GM18499 (cell line): ENCODE measurements around the gene UGT1A4.
"Not testable (repeated sequence)": the region's sequence is repeated elsewhere in the genome, so short reads cannot be mapped to it uniquely, and the experiment has no call there.

Experiments
- ATAC-seq: cut with Tn5 transposase; IDR thresholded peaks from one replicate; pipeline ENCODE4 v1.9.1; 2021; ENCODE audit warnings: moderate number of reproducible peaks; ENCODE audit not compliant: insufficient read depth, unreplicated experiment

Gene UGT1A4

DNA sequence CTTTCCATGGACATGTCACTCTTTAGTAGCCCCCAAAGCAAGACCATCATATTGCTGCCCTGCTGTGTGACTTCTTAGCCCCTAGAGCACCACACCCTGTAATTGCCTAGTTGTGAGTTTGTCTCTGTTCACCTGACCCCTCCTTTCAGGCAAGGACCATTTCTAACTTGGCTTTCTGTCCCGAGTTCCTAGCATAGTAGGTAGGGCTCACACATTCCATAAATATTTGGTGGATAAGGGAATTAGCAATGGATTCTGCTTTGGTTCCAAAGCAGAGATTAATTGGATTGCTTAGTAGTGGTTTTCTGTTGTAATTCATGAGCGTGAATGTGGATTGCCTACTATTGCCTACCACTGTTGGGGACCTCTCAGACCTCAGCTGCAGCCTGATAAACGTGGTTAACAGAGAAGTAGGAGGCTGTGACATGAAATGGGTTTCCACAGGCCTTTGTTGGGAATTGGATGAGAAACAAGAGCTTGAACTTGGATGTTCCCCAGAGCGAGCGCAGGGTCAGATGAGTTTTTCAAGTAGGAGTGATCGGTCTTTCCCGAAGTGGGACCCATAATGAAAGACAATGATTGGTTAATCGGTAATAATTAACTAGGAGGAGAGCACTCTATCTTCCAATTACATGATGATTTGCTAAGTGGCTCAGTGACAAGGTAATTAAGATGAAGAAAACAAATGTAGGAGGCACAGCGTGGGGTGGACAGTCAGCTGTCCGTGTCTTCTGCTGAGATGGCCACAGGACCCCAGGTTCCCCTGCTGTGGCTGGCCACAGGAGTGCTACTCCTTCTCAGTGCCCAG lies 28.1 kb downstream of the UGT1A4 start:
- no peak for ATAC-seq

DNA sequence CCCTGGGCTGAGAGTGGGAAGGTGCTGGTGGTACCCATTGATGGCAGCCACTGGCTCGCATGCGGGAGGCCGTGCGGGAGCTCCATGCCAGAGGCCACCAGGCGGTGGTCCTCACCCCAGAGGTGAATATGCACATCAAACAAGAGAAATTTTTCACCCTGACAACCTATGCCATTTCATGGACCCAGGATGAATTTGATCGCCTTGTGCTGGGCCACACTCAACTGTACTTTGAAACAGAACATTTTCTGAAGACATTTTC lies 28.7 kb downstream of the UGT1A4 start:
- ATAC-seq, result no peak

DNA sequence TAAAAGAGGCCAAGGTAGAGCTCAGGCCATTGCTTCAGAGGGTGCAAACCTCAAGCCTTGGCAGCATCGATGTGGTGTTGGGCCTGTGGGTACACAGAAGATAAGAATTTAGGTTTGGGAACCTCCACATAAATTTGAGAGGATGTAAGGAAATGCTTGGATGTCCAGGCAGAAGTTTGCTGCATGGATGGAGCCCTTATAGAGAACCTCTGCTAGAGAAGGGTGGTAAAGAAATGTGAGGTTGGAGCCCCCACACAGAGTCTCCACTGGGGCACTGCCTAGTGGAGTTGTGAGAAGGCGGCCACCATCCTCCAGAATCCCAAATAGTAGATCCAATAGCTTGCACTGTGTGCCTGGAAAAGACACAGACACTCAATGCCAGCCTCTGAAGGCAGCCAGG lies 32.2 kb downstream of the UGT1A4 start:
- not testable (repeated sequence) for ATAC-seq

DNA sequence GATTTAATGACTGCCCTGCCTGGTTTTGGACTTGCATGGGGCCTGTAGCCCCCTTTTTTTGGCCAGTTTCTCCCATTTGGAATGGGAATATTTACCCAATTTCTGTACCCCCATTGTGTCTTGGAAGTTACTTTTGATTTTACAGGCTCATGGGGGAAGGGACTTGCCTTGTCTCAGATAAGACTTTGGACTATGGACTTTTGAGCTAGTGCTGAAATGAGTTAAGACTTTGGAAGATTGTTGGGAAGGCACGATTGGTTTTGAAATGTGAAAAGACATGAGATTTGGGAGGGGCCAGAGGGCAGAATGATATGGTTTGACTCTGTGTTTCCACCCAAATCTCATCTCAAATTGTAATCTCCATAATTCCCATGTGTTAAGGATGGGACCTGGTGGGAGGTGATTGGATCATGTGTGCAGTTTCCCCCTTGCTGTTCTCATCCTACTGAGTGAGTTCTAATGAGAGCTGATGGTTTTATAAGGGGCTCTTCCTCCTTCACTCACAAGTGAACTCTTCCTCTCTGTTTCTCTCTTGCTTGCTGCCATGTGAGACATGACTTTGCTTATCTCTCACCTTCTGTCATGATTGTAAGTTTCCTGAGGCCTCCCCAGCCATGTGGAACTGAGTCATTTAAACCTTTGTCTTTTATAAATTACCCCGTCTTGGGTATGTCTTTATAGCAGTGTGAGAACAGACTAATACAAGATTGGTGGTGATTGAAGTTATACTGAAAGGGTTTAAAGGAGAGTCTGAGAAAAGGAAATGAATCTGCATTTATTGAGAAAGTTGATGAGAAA lies 32.9 kb downstream of the UGT1A4 start:
- not testable (repeated sequence) for ATAC-seq

DNA sequence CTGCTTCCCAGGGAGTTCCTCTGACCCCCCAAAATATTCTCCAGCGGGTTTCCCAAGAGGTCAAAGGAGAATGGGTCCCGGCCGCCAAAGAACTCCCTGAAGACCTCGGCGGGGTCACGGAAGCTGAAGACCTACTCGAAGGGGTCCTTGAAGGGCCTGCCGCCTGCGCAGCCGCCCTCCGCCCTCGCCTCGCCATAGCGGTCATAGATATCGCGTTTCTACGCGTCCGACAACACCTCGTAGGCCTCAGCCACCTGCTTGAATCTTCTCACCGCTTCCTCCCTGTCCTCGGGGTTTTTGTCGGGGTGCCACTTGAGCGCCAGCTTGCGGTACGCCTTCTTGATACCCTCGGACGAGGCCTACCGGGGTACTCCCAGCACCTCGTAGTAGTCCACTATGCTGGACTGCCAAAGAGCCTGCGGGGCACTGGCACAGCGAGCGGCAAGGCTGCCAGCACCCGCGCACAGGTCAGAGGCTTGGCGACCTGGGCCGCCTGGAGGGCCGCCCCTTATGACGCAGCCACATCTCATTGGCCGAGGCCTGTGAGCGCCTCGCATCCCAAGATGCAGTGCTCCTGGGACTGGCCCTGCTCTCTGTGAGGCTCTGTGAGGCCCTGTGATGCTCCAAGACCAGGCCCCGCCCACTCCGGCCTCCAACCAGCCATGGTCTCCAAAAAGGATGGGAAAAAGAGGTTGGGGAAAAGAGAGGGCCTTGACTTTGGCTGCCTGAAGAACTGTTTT lies 36.5 kb downstream of the UGT1A4 start:
- ATAC-seq, result no peak

DNA sequence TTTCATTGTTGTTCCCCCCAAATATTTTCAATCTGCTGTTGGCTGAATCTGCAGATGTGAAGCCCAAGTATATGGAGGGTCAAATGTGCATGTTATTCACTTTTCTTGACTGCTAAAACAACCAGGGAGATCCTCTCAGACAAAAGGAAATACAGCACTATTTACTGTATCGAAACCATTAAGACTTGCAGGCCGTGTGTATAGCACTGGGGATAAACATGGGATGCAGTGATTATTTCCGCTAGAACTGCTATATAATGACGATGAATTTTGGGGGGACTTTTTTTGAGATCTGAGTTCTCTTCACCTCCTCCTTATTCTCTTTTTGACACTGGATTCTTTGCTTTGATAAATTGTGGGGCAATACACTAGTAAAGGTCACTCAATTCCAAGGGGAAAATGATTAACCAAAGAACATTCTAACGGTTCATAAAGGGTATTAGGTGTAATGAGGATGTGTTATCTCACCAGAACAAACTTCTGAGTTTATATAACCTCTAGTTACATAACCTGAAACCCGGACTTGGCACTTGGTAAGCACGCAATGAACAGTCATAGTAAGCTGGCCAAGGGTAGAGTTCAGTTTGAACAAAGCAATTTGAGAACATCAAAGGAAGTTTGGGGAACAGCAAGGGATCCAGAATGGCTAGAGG lies 38.0 kb downstream of the UGT1A4 start:
- no peak for ATAC-seq

DNA sequence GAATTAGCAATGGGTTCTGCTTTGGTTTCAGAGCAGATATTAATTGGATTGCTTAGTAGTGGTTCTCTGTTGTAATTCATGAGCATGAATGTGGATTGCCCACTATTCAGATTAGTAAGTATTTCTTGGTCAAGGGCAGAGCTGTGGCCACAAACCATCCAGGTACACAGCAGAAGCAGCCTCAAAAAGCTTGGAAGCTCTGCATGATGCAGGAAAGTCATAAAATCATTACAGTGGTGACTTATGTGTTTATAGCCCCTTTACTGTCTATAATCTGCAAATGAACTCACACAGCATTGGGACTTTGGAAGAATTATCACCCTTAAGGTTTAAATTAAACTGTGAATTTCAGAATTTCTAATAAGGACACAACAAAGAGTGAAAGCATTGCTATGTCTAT lies 39.6 kb downstream of the UGT1A4 start:
- ATAC-seq, result no peak

DNA sequence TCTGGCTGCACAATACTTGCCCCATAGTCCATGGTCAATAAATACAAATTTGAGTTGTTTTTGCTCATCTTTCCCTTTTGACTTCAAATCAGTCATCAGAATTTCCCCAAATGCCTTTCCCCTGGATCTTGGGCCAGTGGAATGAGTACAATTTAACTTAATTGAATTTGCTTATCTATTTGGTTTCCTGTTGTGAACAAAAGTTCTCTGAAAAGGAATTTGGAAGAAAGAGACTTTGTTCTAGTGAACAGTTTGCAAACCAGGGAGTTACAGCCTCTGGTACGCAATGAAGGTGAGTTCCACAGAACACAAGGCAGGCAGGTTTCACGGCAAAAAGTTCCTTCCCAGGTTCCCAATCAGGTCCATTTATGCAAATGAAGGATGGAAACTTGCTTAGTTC lies 40.3 kb downstream of the UGT1A4 start:
- ATAC-seq, result no peak

DNA sequence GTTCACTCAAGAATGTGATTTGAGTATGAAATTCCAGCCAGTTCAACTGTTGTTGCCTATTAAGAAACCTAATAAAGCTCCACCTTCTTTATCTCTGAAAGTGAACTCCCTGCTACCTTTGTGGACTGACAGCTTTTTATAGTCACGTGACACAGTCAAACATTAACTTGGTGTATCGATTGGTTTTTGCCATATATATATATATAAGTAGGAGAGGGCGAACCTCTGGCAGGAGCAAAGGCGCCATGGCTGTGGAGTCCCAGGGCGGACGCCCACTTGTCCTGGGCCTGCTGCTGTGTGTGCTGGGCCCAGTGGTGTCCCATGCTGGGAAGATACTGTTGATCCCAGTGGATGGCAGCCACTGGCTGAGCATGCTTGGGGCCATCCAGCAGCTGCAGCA lies 41.5 kb downstream of the UGT1A4 start, which contains the start of gene UGT1A1:
UGT1A1 (plus strand) TSS at position 228 of the 400 bp plus-strand sequence; CDS start at position 246, 18 bp downstream.
- no peak for ATAC-seq

DNA sequence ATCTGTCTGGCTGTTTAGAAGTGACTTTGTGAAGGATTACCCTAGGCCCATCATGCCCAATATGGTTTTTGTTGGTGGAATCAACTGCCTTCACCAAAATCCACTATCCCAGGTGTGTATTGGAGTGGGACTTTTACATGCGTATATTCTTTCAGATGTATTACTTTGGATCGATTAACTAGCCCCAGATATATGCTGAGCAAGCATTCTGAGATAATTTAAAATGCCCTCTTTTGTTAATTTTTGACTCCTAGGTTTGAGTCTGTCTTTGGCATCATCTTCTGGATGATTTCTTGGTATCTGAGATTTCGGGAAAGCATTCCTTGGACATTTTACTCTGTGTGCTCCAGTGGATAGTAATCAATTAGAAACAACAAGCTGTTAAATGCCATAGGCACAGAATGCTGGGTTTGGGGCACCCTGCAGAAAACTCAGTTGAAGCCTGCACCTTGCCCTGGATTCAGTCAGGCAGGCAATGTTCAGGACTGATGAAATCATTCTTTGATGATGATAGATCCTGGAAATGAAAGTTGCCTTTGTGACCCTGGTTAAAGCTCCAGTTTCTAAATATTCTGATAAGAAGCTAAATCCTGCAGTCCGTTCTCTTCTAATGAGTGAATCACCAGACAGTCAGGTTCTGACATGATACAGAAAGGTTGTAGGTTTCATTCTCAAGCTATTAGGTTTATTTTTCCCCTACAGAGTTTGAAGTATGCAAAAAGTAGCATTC lies 42.7 kb downstream of the UGT1A4 start:
- ATAC-seq, result no peak

DNA sequence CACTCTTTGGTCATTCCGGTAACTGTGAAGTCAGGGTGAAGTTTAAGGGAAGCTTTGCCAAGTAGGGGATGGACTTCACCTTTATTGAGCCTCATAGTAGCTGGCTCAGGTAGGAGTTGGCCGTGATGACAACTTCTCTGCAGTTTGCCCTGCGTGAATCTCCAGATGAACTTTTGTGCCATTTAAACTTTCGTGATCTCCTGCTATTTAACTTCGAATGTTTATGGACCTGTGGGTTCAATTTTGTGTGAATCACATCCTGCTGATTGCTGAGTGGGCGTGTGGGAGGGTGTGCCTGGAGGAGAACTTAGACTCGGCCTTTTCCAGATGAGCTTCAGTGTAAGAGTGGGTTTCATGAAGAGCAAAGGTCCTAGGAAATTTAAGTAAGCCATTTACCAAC lies 45.7 kb downstream of the UGT1A4 start:
- no peak for ATAC-seq

DNA sequence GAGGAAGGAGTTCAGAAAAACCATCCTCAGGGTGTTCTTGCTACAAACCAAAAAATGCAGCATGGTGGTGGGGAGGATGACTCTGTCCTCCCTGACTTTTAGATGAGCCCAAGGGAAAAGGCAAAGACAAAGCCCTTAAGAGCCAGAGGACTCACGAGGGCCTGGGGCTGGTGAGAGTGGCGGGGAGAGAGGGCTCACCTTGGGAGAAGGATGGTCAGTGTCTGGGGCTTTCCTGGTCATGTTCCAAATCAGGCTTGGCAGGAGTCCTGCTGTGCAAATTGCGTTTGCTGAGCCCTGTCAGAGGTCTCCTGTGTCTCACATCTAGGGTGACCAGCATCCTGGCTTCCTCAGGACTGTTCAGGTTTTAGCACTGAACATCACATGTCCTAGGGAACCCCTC lies 46.2 kb downstream of the UGT1A4 start:
- ATAC-seq, result no peak

DNA sequence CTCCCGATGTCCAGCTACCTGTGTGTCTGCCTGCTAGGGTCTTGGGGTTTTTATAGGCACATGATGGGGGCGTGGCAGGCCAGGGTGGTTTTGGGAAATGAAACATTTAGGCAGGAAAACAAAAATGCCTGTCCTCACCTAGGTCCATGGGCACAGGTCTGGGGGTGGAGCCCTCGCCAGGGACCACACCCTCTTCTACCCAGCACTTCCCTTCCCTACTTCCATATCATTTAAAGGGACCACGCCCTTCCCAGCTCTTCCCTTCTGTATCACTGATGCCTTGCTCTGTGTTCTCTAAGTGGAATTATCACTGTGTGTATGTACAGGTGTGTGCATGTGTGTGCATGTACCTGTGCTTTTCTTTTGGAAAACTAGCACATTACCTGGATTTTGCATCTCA lies 47.9 kb downstream of the UGT1A4 start:
- ATAC-seq, result no peak

DNA sequence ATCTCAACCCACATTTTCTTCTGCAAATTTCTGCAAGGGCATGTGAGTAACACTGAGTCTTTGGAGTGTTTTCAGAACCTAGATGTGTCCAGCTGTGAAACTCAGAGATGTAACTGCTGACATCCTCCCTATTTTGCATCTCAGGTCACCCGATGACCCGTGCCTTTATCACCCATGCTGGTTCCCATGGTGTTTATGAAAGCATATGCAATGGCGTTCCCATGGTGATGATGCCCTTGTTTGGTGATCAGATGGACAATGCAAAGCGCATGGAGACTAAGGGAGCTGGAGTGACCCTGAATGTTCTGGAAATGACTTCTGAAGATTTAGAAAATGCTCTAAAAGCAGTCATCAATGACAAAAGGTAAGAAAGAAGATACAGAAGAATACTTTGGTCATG lies 49.5 kb downstream of the UGT1A4 start:
- ATAC-seq, result no peak

DNA sequence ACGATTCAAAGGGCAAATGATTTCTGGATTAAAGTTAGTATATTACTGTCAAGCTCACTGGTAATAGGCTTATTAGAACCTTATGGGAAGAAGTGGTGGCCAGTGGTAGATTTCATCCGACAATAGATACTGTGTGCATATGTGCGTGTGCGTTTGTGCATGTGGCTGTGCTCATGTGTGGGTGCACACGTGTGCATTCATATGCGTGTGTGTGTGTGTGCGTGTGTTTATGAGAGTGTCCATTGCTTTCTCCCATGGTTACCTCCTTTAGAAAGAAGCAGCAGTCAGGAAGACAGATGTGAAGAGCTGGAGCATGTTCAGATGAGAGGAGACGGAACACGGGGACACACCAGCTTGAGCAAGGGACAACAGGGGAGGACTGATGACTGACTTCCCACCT lies 50.7 kb downstream of the UGT1A4 start:
- ATAC-seq, result no peak

DNA sequence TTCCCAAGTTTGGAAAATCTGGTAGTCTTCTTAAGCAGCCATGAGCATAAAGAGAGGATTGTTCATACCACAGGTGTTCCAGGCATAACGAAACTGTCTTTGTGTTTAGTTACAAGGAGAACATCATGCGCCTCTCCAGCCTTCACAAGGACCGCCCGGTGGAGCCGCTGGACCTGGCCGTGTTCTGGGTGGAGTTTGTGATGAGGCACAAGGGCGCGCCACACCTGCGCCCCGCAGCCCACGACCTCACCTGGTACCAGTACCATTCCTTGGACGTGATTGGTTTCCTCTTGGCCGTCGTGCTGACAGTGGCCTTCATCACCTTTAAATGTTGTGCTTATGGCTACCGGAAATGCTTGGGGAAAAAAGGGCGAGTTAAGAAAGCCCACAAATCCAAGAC lies 53.6 kb downstream of the UGT1A4 start:
- ATAC-seq, result no peak

DNA sequence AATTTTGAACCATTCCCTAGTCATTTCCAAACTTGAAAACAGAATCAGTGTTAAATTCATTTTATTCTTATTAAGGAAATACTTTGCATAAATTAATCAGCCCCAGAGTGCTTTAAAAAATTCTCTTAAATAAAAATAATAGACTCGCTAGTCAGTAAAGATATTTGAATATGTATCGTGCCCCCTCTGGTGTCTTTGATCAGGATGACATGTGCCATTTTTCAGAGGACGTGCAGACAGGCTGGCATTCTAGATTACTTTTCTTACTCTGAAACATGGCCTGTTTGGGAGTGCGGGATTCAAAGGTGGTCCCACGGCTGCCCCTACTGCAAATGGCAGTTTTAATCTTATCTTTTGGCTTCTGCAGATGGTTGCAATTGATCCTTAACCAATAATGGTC lies 54.0 kb downstream of the UGT1A4 start:
- no peak for ATAC-seq

DNA sequence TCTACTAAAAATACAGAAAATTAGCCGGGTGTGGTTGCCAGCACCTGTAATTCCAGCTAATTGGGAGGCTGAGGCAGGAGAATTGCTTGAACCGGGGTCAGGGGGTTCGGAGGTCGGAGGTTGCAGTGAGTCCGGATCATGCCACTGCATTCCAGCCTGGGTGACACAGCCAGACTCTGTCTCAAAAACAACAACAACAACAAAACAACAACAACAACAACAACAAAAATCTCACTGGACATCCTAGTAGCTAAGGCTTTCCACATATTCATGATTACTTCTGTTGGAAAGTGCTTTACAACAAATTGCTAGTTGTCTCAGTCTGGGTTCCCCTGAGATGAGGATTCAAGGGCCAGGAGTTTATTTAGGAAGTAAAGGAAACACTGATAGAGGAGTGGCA lies 55.3 kb downstream of the UGT1A4 start:
- ATAC-seq, result no peak

DNA sequence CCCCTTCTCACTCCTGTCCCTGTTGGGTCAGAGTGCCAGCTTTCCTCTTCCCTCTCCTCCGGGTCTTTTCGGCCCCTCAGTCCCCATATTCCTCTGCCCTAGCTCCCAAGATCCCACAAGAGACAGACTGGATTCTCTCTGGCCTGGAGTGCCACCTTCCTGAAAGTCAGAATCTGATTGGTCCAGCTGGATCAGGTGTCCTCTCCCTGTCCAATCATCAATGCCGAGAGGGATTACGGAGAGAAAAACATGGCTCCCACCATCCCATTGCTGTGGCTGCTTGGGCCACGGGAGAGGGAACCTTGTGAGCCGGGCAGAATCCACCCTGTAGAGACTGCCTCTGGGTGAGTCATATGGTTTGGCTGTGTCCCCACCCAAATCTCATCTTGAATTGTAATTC lies 56.9 kb downstream of the UGT1A4 start:
- ATAC-seq, result no peak

DNA sequence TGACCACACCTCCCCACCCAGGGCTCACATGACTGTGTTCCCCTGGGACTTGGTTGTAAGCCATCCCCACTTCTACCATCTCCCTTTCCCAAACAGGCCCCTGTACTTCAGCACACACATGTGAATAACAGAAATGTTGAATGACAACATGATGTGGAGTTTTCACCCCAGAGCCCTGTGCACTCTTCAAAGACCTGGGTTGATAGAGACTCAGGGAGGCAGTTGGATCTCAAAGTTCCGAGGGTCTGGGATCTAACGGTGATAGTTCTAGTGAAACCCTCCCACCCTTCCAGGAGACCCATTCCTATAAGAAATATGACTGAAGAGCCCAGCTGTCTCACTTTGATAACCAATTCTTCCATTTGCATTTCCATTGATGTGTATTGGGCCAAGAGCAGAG lies 59.5 kb downstream of the UGT1A4 start, which contains the start of gene MROH2A:
MROH2A (plus strand) TSS at position 301 of the 400 bp plus-strand sequence. CDS start 1,029 bp downstream, outside the sequence.
- no peak for ATAC-seq
